SK-N-SH treated with all-trans-retinoic acid at 6 μM for 48 hours (cell line): ENCODE measurements around the gene KCNH1.
A peak's percentile ranks its signal among the peaks of the same experiment; 100 is the strongest.

Source experiments
- ATAC-seq: fragments of 200-7000 bp; cut with Tn5 transposase; 3 replicates; pipeline ENCODE4 v1.9.1; 2020; ENCODE audit warnings: mild to moderate bottlenecking, moderate library complexity
- ARNTL ChIP-seq: fragments of 450-650 bp; formaldehyde crosslinking; IDR thresholded peaks from 2 replicates; pipeline ENCODE4 v1.5.0; 2020; ENCODE audit warnings: low read depth, mild to moderate bottlenecking, moderate library complexity, borderline replicate concordance
- CSDC2 ChIP-seq: fragments of 250-450 bp; sonication (Bioruptor Pico); IDR thresholded peaks from 2 replicates; pipeline ENCODE4 v1.5.0; 2020; ENCODE audit warnings: mild to moderate bottlenecking, moderate library complexity
- ESRRG ChIP-seq: fragments of 250-450 bp; sonication (Bioruptor Pico); IDR thresholded peaks from 2 replicates; pipeline ENCODE4 v1.6.1; 2021; ENCODE audit warnings: mild to moderate bottlenecking
- ISL1 ChIP-seq: fragments of 250-450 bp; sonication (Bioruptor Pico); IDR thresholded peaks from 2 replicates; pipeline ENCODE4 v2.1.2; 2022; ENCODE audit warnings: mild to moderate bottlenecking, moderate library complexity
- OSR1 ChIP-seq: fragments of 250-450 bp; sonication (Bioruptor Pico); IDR thresholded peaks from 2 replicates; pipeline ENCODE4 v1.8.0; 2022; ENCODE audit warnings: moderate library complexity, mild to moderate bottlenecking, inconsistent platforms
- PPARA ChIP-seq: fragments of 250-450 bp; sonication (Bioruptor Pico); IDR thresholded peaks from 2 replicates; pipeline ENCODE4 v1.5.0; 2020; ENCODE audit warnings: mild to moderate bottlenecking, borderline replicate concordance
- RARB ChIP-seq: fragments of 250-450 bp; sonication (Bioruptor Pico); IDR thresholded peaks from 2 replicates; pipeline ENCODE4 v1.8.0; 2021; ENCODE audit warnings: mild to moderate bottlenecking, moderate library complexity
- SNAI2 ChIP-seq: fragments of 250-450 bp; sonication (Bioruptor Pico); IDR thresholded peaks from 2 replicates; pipeline ENCODE4 v1.5.0; 2020; ENCODE audit warnings: mild to moderate bottlenecking, moderate library complexity
- TOX ChIP-seq: fragments of 250-450 bp; sonication (Bioruptor Pico); IDR thresholded peaks from 2 replicates; pipeline ENCODE4 v1.8.0; 2021; ENCODE audit warnings: mild to moderate bottlenecking, moderate library complexity, borderline replicate concordance
- ZC3H10 ChIP-seq: fragments of 250-450 bp; sonication (Bioruptor Pico); IDR thresholded peaks from 2 replicates; pipeline ENCODE4 v1.5.1; 2021; ENCODE audit warnings: mild to moderate bottlenecking, moderate library complexity
- ZFP3 ChIP-seq: fragments of 250-450 bp; sonication (Bioruptor Pico); IDR thresholded peaks from 2 replicates; pipeline ENCODE4 v1.5.0; 2020; ENCODE audit warnings: mild to moderate bottlenecking, moderate library complexity
- ZNF565 ChIP-seq: fragments of 450-650 bp; formaldehyde crosslinking; conservative IDR thresholded peaks from 2 replicates; pipeline ENCODE4 v1.5.0; 2020; ENCODE audit warnings: low read depth, mild to moderate bottlenecking, moderate library complexity
- ZNF70 ChIP-seq: fragments of 450-650 bp; formaldehyde crosslinking; IDR thresholded peaks from 2 replicates; pipeline ENCODE4 v1.5.0; 2020; ENCODE audit warnings: mild to moderate bottlenecking, moderate library complexity
- TF ChIP-seq, protein P1 (sequence below): fragments of 250-450 bp; sonication (Bioruptor Pico); IDR thresholded peaks from 2 replicates; pipeline ENCODE4 v1.8.0; 2021; ENCODE audit warnings: low read depth, mild to moderate bottlenecking, moderate library complexity, borderline replicate concordance
- TF ChIP-seq, protein P2 (sequence below): fragments of 250-450 bp; sonication (Bioruptor Pico); IDR thresholded peaks from 2 replicates; pipeline ENCODE4 v1.8.0; 2020; ENCODE audit warnings: mild to moderate bottlenecking, moderate library complexity, borderline replicate concordance
- TF ChIP-seq, protein P3 (sequence below): fragments of 250-450 bp; sonication (Bioruptor Pico); IDR thresholded peaks from 2 replicates; pipeline ENCODE4 v1.5.0; 2020; ENCODE audit warnings: mild to moderate bottlenecking, moderate library complexity
- TF ChIP-seq, protein P4 (sequence below): fragments of 250-450 bp; sonication (Bioruptor Pico); IDR thresholded peaks from 2 replicates; pipeline ENCODE4 v1.5.1; 2021; ENCODE audit warnings: mild to moderate bottlenecking, moderate library complexity
- TF ChIP-seq, protein P5 (sequence below): fragments of 250-450 bp; sonication (Bioruptor Pico); IDR thresholded peaks from 2 replicates; pipeline ENCODE4 v1.5.1; 2020; ENCODE audit warnings: low read depth, mild to moderate bottlenecking, moderate library complexity

KCNH1 gene

DNA sequence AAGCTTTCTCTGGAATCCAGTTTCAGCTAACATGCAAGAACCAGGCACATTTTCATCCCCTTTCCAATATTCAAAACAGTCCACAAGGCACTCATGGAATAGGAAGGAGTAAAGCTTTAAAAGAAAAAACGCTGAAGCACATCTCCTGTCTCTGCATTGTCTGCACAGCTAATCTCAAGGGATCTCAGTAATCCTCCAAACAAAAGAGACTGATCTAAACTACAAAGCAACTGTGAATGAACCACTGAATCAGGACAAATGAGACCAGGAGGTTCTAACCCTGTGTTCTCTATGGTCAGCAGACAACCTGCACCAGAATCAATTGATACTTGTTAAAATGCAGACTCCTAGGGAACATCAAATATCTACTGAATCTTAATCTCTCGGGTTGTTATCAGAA, 406.2 kb downstream of the KCNH1 start (continued):
- TF ChIP-seq, protein P1, sequence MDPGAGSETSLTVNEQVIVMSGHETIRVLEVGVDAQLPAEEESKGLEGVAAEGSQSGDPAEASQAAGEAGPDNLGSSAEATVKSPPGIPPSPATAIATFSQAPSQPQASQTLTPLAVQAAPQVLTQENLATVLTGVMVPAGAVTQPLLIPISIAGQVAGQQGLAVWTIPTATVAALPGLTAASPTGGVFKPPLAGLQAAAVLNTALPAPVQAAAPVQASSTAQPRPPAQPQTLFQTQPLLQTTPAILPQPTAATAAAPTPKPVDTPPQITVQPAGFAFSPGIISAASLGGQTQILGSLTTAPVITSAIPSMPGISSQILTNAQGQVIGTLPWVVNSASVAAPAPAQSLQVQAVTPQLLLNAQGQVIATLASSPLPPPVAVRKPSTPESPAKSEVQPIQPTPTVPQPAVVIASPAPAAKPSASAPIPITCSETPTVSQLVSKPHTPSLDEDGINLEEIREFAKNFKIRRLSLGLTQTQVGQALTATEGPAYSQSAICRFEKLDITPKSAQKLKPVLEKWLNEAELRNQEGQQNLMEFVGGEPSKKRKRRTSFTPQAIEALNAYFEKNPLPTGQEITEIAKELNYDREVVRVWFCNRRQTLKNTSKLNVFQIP (CRISPR knock-in tag) = no peak
- TF ChIP-seq ZNF70 (CRISPR knock-in tag) = no peak

DNA sequence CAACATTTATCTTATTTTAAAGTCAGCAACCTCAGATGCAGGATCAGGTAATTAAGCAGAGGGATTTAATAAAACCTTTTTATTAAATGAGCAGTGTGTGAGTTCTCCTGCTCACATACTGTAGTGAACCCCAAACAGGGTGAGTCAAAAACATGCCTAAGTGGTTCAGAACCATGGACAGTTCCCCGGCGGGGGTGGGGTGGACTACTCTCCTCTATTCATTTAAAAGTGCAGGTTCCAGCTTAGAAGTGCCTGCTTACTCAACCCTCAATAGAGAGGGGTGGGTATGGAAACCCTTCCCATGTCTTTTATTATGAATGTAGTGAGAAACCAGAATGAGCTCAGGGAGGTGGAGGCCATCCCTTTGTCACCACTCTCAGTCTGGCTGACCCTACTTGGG, 407.3 kb downstream of the KCNH1 start:
- ATAC-seq = peak; percentile 47; the same call in 1 of the 3 replicates
- no peak for TF ChIP-seq CSDC2 (CRISPR knock-in tag)
- no peak for TF ChIP-seq ESRRG (CRISPR knock-in tag)
- TF ChIP-seq, protein P2, sequence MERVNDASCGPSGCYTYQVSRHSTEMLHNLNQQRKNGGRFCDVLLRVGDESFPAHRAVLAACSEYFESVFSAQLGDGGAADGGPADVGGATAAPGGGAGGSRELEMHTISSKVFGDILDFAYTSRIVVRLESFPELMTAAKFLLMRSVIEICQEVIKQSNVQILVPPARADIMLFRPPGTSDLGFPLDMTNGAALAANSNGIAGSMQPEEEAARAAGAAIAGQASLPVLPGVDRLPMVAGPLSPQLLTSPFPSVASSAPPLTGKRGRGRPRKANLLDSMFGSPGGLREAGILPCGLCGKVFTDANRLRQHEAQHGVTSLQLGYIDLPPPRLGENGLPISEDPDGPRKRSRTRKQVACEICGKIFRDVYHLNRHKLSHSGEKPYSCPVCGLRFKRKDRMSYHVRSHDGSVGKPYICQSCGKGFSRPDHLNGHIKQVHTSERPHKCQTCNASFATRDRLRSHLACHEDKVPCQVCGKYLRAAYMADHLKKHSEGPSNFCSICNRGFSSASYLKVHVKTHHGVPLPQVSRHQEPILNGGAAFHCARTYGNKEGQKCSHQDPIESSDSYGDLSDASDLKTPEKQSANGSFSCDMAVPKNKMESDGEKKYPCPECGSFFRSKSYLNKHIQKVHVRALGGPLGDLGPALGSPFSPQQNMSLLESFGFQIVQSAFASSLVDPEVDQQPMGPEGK = no peak
- TF ChIP-seq TOX = no peak

DNA sequence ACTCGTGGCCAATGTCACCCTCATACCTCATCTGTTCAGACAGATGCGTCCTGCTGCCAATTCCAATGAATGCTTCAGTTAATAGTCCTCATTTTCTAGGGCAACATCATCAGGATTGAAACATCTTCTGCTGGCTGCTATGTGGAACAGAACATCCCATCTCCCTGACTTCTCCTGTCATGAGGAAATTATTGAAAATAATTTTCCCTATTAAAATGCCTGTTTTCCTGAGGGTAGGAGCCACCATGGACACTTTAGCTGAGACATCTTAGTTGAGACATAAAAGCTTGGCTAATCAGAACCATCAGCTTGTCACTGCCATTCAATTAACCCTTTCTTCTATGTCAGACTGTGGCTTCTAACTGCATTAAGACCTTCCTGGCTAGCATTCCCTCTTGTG, 409.2 kb downstream of the KCNH1 start:
- ATAC-seq = no peak
- TF ChIP-seq, protein P3, sequence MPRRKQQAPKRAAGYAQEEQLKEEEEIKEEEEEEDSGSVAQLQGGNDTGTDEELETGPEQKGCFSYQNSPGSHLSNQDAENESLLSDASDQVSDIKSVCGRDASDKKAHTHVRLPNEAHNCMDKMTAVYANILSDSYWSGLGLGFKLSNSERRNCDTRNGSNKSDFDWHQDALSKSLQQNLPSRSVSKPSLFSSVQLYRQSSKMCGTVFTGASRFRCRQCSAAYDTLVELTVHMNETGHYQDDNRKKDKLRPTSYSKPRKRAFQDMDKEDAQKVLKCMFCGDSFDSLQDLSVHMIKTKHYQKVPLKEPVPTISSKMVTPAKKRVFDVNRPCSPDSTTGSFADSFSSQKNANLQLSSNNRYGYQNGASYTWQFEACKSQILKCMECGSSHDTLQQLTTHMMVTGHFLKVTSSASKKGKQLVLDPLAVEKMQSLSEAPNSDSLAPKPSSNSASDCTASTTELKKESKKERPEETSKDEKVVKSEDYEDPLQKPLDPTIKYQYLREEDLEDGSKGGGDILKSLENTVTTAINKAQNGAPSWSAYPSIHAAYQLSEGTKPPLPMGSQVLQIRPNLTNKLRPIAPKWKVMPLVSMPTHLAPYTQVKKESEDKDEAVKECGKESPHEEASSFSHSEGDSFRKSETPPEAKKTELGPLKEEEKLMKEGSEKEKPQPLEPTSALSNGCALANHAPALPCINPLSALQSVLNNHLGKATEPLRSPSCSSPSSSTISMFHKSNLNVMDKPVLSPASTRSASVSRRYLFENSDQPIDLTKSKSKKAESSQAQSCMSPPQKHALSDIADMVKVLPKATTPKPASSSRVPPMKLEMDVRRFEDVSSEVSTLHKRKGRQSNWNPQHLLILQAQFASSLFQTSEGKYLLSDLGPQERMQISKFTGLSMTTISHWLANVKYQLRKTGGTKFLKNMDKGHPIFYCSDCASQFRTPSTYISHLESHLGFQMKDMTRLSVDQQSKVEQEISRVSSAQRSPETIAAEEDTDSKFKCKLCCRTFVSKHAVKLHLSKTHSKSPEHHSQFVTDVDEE (CRISPR knock-in tag) = no peak
- TF ChIP-seq ARNTL (CRISPR knock-in tag) = no peak
- no peak for TF ChIP-seq ISL1 (CRISPR knock-in tag)
- no peak for TF ChIP-seq ESRRG (CRISPR knock-in tag)

DNA sequence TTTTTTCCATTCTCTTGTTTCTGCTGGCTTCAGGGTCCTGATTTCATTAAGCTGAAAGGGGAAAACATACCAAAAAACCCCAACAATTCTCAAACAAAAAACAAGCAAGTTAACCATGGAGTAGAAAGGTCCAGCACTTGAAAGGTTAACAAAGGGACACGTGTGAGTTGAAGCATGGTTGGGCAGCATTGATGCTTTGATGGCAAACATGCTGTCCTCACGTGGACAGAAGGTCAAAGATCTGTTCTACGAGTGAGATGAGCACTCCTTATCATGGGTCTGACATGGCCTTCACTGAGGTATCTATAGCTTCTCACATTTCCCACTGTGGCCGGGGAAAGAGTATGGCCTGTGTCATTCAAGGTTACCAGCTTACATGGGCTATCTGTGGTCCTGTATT, 410.3 kb downstream of the KCNH1 start:
- TF ChIP-seq ZNF565 (CRISPR knock-in tag) = no peak
- TF ChIP-seq OSR1 (CRISPR knock-in tag) = no peak
- TF ChIP-seq ZFP3 = no peak
- no peak for TF ChIP-seq ZC3H10 (CRISPR knock-in tag)
- no peak for TF ChIP-seq RARB (CRISPR knock-in tag)
- TF ChIP-seq, protein P4, sequence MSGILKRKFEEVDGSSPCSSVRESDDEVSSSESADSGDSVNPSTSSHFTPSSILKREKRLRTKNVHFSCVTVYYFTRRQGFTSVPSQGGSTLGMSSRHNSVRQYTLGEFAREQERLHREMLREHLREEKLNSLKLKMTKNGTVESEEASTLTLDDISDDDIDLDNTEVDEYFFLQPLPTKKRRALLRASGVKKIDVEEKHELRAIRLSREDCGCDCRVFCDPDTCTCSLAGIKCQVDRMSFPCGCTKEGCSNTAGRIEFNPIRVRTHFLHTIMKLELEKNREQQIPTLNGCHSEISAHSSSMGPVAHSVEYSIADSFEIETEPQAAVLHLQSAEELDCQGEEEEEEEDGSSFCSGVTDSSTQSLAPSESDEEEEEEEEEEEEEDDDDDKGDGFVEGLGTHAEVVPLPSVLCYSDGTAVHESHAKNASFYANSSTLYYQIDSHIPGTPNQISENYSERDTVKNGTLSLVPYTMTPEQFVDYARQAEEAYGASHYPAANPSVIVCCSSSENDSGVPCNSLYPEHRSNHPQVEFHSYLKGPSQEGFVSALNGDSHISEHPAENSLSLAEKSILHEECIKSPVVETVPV (CRISPR knock-in tag) = no peak
- TF ChIP-seq, protein P2 = no peak
- TF ChIP-seq ISL1 (CRISPR knock-in tag) = no peak
- TF ChIP-seq CSDC2 (CRISPR knock-in tag) = no peak
- TF ChIP-seq ZNF70 (CRISPR knock-in tag) = no peak
- TF ChIP-seq, protein P5, sequence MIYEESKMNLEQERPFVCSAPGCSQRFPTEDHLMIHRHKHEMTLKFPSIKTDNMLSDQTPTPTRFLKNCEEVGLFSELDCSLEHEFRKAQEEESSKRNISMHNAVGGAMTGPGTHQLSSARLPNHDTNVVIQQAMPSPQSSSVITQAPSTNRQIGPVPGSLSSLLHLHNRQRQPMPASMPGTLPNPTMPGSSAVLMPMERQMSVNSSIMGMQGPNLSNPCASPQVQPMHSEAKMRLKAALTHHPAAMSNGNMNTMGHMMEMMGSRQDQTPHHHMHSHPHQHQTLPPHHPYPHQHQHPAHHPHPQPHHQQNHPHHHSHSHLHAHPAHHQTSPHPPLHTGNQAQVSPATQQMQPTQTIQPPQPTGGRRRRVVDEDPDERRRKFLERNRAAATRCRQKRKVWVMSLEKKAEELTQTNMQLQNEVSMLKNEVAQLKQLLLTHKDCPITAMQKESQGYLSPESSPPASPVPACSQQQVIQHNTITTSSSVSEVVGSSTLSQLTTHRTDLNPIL (CRISPR knock-in tag) = no peak
- no peak for TF ChIP-seq ESRRG (CRISPR knock-in tag)
- no peak for TF ChIP-seq TOX
- TF ChIP-seq, protein P1 (CRISPR knock-in tag) = no peak
- TF ChIP-seq PPARA = no peak
- TF ChIP-seq SNAI2 = no peak
- TF ChIP-seq, all 23 proteins: peak for 0
- ATAC-seq = no peak
